B cell (primary cell): ENCODE results near the gene CHD1. TPM values are rescaled to one million over a fixed set of nuclear protein-coding genes. Genes with fewer than 3 reads are reported as not detected.
"Not testable (repeated sequence)": the region's sequence is repeated elsewhere in the genome, so short reads cannot be mapped to it uniquely, and the experiment has no call there.

ENCODE experiments used
- ATAC-seq: fragments of 200-7000 bp; cut with Tn5 transposase; one replicate; pipeline ENCODE4 v1.10.0; 2021; ENCODE audit warnings: low read depth, mild to moderate bottlenecking, moderate number of reproducible peaks, moderate library complexity
- CTCF ChIA-PET: fragments of 350-600 bp; sonication (Branson Sonifier 250); formaldehyde crosslinking; loops from one replicate; lab custom pipeline; 2021; ENCODE audit warnings: antibody characterized with exemption, inconsistent platforms; lab: Charles Lee
- POLR2A ChIA-PET: fragments of 350-600 bp; sonication (Branson Sonifier 250); formaldehyde crosslinking; loops from one replicate; lab custom pipeline; 2021; ENCODE audit warnings: antibody characterized with exemption; lab: Charles Lee
- DNase-seq: peaks from one replicate; pipeline ENCODE4 v3.0.0; 2013
- H2AFZ ChIP-seq: 2 replicates; pipeline ENCODE4 v1.6.1; 2012; ENCODE audit warnings: mild to moderate bottlenecking, low read depth, low read length; ENCODE audit not compliant: insufficient read depth, poor library complexity, severe bottlenecking
- H3K27ac ChIP-seq, 2 donors: 1 replicate in 1 of 2; 2 replicates in 1 of 2; pipeline ENCODE4 v1.5.1; 2012 to 2013; ENCODE audit warnings: low read length in 2 of 2, mild to moderate bottlenecking in 2 of 2, moderate library complexity in 1 of 2
- H3K27me3 ChIP-seq, 4 experiments: fragments of 200-600 bp in 1 of 4; sonication (generic) in 1 of 4; replicated peaks in 1 of 4; 1 replicate in 2 of 4; 2 replicates in 2 of 4; pipeline versions ENCODE4 v1.6.1 to v1.7.0; 2013 to 2016; ENCODE audit warnings: low read length in 3 of 4, mild to moderate bottlenecking in 2 of 4, mixed read lengths in 1 of 4, moderate library complexity in 1 of 4; ENCODE audit not compliant: insufficient read depth in 4 of 4, control insufficient read depth in 3 of 4; ENCODE audit errors: control extremely low read depth in 1 of 4
- H3K36me3 ChIP-seq, 2 experiments: replicated peaks in 1 of 2; 1 replicate in 1 of 2; 2 replicates in 1 of 2; pipeline versions ENCODE4 v1.6.1 to v1.7.1; 2013; ENCODE audit warnings: low read length in 1 of 2; ENCODE audit not compliant: insufficient read depth in 2 of 2, control insufficient read depth in 1 of 2; ENCODE audit errors: control extremely low read depth in 1 of 2, extremely low read depth in 1 of 2
- H3K4me1 ChIP-seq, 2 donors: fragments of 200-600 bp in 1 of 2; sonication (generic) in 1 of 2; 1 replicate in 1 of 2; 2 replicates in 1 of 2; pipeline versions ENCODE4 v1.5.1 to v1.6.1; 2013 to 2017; ENCODE audit warnings: low read length in 2 of 2; ENCODE audit not compliant: control insufficient read depth in 2 of 2, insufficient read depth in 2 of 2
- H3K4me2 ChIP-seq: replicated peaks from 2 replicates; pipeline ENCODE3; 2012; ENCODE audit warnings: mild to moderate bottlenecking, low read depth, low read length; ENCODE audit not compliant: poor library complexity, severe bottlenecking
- H3K4me3 ChIP-seq, 5 experiments: fragments of 200-600 bp in 1 of 5; sonication (generic) in 1 of 5; 1 replicate in 3 of 5; 2 replicates in 2 of 5; pipeline versions ENCODE4 v1.5.1 to v1.7.0; 2011 to 2016; ENCODE audit warnings: low read length in 4 of 5, mild to moderate bottlenecking in 4 of 5, low read depth in 2 of 5, control low read depth in 1 of 5, moderate library complexity in 1 of 5; ENCODE audit not compliant: insufficient read depth in 1 of 5; ENCODE audit errors: control extremely low read depth in 1 of 5, extremely low read depth in 1 of 5
- H3K79me2 ChIP-seq: fragments of 200-600 bp; sonication (generic); one replicate; pipeline ENCODE4 v1.6.0; 2016; ENCODE audit warnings: low read length; ENCODE audit not compliant: control insufficient read depth, insufficient read depth
- H3K9ac ChIP-seq: fragments of 200-600 bp; sonication (generic); 2 replicates; pipeline ENCODE4 v1.6.1; 2017; ENCODE audit warnings: mild to moderate bottlenecking, low read length, moderate library complexity
- H3K9me3 ChIP-seq, 3 donors: one replicate each; pipeline versions ENCODE4 v1.6.1 to v1.7.1; 2013; ENCODE audit warnings: low read length in 2 of 3; ENCODE audit not compliant: control insufficient read depth in 2 of 3, insufficient read depth in 1 of 3; ENCODE audit errors: control extremely low read depth in 1 of 3
- H4K20me1 ChIP-seq: 2 replicates; pipeline ENCODE4 v1.6.0; 2012; ENCODE audit warnings: mild to moderate bottlenecking, low read length; ENCODE audit not compliant: insufficient read depth, control insufficient read depth, poor library complexity, severe bottlenecking
- H3K27ac Mint-ChIP-seq: one replicate; pipeline ENCODE4 v1.8.0; 2021; ENCODE audit warnings: mixed read lengths
- H3K27me3 Mint-ChIP-seq: one replicate; pipeline ENCODE4 v1.8.0; 2021; ENCODE audit warnings: mixed read lengths
- H3K4me1 Mint-ChIP-seq: one replicate; pipeline ENCODE4 v1.8.0; 2021; ENCODE audit warnings: mixed read lengths
- H3K4me3 Mint-ChIP-seq: one replicate; pipeline ENCODE4 v1.8.0; 2021; ENCODE audit warnings: mixed read lengths
- H3K9me3 Mint-ChIP-seq: one replicate; pipeline ENCODE4 v1.8.0; 2022; ENCODE audit warnings: mixed read lengths; ENCODE audit not compliant: insufficient read depth
- EZH2 ChIP-seq: IDR thresholded peaks from 2 replicates; pipeline ENCODE4 v1.6.1; 2012; ENCODE audit warnings: borderline replicate concordance, low read depth, mild to moderate bottlenecking, moderate library complexity, low read length; ENCODE audit not compliant: insufficient read depth, poor library complexity, severe bottlenecking
- WGBS: methylation state at CpG from one replicate; pipeline ENCODE4 v1.1.5; 2013; ENCODE audit warnings: missing lambda C conversion rate; ENCODE audit not compliant: insufficient coverage; 5-methylcytosine and 5-hydroxymethylcytosine counted together
- intact Hi-C: fragments of 100-400 bp; cut with micrococcal nuclease; formaldehyde crosslinking; loops from one replicate; pipeline ENCODE4 v1.10.0; 2022
- polyA plus RNA-seq: library from polyadenylated mRNA; depleted of rRNA; stranded (reverse); fragments of >200 nt; gene quantifications from 2 replicates; pipeline ENCODE4 v1.2.3, GENCODE V29; 2012
- total RNA-seq, 2 donors: library from RNA; stranded (reverse); fragments of 120-200 nt in 1 of 2; gene quantifications; 1 replicate in 1 of 2; 2 replicates in 1 of 2; pipeline versions ENCODE4 v1.2.3 to v1.2.4, GENCODE V29; 2013 to 2022
- TF ChIP-seq, protein P1 (sequence below): fragments of 200-600 bp; IDR thresholded peaks from one replicate; pipeline ENCODE4 v1.8.0; 2022; ENCODE audit warnings: antibody characterized with exemption, mild to moderate bottlenecking

CHD1 gene
- total and polyA plus RNA-seq, 2 donors (not counting 1 experiment from before 2014, with no cell fraction given), result 27.8 to 91.4 TPM

DNA sequence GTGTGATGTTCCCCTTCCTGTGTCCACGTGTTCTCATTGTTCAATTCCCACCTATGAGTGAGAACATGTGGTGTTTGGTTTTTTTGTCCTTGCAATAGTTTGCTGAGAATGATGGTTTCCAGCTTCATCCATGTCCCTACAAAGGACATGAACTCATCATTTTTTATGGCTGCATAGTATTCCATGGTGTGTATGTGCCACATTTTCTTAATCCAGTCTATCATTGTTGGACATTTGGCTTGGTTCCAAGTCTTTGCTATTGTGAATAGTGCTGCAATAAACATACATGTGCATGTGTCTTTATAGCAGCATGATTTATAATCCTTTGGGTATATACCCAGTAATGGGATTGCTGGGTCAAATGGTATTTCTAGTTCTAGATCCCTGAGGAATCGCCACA is 26.7 kb upstream of the CHD1 start:
- H3K27me3 ChIP-seq, H3K79me2 ChIP-seq, H3K4me3 Mint-ChIP-seq, DNase-seq, ATAC-seq, CTCF ChIA-PET, H3K9ac ChIP-seq, H3K4me2 ChIP-seq, H2AFZ ChIP-seq, POLR2A ChIA-PET, H3K27me3 Mint-ChIP-seq, H3K4me3 ChIP-seq, H4K20me1 ChIP-seq, intact Hi-C loops, H3K36me3 ChIP-seq, H3K27ac ChIP-seq, H3K4me1 Mint-ChIP-seq, H3K9me3 ChIP-seq, H3K4me1 ChIP-seq, H3K27ac Mint-ChIP-seq, H3K9me3 Mint-ChIP-seq: not testable (repeated sequence)
- WGBS, result no CpG with 5 or more reads among the region's 2 CpGs

DNA sequence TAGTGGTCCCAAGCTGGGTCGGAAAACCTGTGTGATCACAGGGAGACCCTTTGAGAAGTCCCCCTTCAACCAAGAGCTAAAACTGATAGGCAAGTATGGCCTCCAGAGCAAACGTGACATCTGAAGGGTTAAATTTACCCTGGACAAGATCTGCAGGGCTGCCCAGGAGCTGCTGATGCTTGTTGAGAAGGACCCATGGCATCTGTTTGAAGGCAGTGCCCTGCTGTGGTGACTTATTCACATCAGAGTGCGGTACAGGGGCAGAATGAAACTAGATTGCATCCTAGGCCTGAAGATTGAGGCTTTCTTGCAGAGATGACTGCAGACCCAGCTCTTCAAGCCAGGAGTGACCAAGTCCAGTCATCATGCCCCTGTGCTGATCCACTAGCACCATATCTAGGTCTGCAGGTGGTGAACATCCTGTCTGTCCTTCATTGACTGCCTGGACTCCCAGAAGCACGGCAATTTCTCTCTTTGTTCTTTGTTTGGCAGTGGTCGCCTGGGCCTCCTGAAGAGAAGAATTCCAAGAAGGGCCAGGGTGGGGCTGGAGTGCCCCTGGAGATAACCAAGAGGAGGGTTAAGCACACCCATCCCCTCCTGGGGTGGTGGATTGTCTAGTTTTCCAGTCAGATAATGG is 25.7 kb upstream of the CHD1 start:
- 97% methylated on average over 4 of the region's 5 CpGs for WGBS
- ChIA-PET POLR2A (no interaction called here), CTCF (interaction anchor here (1.4 kb wide), 1 partner anchor 14 kb away, joined by 3 read pairs; no protein-coding TSS in a partner anchor)
- H3K4me1 ChIP-seq, result no peaks in the 10 kb centered on the region
- H3K9me3 ChIP-seq, result no peaks in the 10 kb centered on the region
- no peaks in the 10 kb centered on the region for H3K36me3 ChIP-seq
- Mint-ChIP-seq H3K4me1 (no peaks in the 10 kb centered on the region), H3K9me3 (no peaks in the 10 kb centered on the region), H3K4me3 (no peak overlapping the region), H3K27ac (no peak overlapping the region), H3K27me3 (no peaks in the 10 kb centered on the region)
- DNase-seq, result no peak
- no peaks in the 10 kb centered on the region for H3K79me2 ChIP-seq
- H4K20me1 ChIP-seq, result no peaks in the 10 kb centered on the region
- TF ChIP-seq, protein P1, sequence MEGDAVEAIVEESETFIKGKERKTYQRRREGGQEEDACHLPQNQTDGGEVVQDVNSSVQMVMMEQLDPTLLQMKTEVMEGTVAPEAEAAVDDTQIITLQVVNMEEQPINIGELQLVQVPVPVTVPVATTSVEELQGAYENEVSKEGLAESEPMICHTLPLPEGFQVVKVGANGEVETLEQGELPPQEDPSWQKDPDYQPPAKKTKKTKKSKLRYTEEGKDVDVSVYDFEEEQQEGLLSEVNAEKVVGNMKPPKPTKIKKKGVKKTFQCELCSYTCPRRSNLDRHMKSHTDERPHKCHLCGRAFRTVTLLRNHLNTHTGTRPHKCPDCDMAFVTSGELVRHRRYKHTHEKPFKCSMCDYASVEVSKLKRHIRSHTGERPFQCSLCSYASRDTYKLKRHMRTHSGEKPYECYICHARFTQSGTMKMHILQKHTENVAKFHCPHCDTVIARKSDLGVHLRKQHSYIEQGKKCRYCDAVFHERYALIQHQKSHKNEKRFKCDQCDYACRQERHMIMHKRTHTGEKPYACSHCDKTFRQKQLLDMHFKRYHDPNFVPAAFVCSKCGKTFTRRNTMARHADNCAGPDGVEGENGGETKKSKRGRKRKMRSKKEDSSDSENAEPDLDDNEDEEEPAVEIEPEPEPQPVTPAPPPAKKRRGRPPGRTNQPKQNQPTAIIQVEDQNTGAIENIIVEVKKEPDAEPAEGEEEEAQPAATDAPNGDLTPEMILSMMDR, result no peak
- no peak for TF ChIP-seq EZH2
- no peak for ATAC-seq
- no peak overlapping the region for H2AFZ ChIP-seq
- intact Hi-C loops, result no loop called here
- no peak overlapping the region for H3K4me3 ChIP-seq
- no peak overlapping the region for H3K9ac ChIP-seq
- H3K27me3 ChIP-seq, result no peaks in the 10 kb centered on the region
- no peak overlapping the region for H3K4me2 ChIP-seq
- no peak overlapping the region for H3K27ac ChIP-seq
